NCI-H128 (cell line): ENCODE results near the gene F12.

Experiments
- DNase-seq: peaks from one replicate; lab custom pipeline; 2025; ENCODE audit not compliant: unreplicated experiment; lab: John Stamatoyannopoulos, UW

Gene F12

GRCh38 chr5:177357459-177358351 is 51.7 kb downstream of the F12 start, which contains the start of gene RGS14:
Gene RGS14 (plus strand): TSS chr5:177357924. CDS start chr5:177358025, 101 bp downstream.
- no peak for DNase-seq

DNA sequence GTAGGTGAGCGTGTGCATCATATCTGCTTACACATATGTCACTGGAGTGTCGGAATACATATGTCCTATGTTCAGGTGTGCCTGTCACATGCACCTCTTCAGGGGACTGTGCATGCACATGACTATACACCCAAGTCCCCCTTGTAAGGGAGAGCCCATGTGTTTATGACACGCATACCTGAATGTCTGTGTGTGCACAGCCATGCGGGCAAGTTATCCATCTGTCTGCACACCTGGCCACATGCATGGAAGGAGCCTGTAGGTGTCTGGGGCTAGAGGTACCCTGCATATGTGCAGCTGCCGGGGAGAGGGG is 52.3 kb downstream of the F12 start:
- DNase-seq, result no peak

- DNase-seq, result no peak
Measured at GRCh38 chr5:177356746-177357145, 52.6 kb downstream of the F12 start.

DNA sequence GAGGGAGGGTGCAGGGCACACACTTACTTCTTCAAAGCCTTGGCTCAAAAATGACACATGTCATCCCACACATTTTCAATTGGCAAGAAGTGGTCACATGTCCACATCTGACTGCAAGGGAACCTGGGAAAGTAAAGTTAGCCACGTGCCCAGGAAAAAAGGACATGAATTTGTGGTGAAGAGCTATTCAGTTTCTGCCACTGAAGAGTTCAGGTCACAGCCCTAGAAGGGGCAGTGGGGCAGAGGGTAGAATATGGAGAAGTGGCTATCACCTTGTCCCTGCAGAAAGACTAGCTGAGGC is 53.5 kb downstream of the F12 start:
- DNase-seq, result no peak

DNA sequence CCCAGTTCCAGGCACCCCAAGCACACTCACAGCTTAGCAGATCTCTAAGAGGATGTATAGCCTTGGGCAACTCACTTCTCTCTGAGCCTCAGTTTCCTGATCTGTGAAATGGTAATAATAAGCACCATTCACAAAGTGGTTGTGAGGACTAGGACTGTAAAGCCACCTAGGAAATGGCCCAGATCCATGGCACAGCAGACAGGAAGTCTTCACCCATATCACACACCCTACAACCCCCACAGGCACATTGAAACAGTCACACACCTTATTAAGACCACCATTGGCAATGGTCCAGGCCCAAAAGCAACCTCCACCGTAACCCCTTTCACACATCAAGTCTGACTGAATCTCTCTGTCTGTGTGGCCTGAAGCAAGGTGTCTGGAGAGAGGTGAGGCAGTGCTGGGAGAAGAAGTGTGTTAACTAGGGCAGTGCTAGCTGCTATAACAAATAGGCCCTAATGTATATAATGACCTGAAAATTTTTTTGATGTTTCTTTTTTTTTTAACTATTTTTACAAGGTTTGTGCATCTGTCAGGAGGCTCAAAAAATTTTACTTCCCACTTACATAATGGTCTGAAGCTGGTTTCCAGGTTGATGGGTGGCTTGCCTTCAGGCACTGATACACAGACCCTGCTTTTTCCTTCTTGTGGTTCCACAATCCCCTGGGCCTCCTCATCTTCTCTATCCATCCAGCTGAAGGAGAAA is 54.0 kb downstream of the F12 start:
- DNase-seq, result no peak

DNA sequence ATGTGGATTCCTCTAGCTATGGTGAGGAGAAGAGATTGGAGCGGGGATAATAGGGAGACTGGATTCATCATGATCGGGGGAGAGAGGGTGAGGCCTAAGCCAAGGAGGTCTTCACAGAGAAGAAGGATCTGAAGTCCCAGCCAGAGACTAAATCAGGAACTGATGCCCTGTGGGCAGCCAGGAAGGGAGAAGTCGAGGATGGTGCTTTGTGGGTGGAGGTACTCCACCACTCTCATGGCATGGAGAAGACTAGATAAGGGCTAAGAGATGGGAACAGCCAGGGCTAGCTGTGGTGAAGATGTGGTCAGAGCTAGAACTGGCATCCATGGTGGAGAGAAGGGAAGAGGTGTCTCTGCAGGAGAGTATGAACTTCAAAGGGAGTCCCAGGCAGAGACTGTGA is 54.7 kb downstream of the F12 start:
- DNase-seq, result no peak

- DNase-seq, result no peak
Measured at GRCh38 chr5:177354256-177354655, 55.1 kb downstream of the F12 start.

GRCh38 chr5:177353093-177353492 is 56.3 kb downstream of the F12 start:
- no peak for DNase-seq
